IMR-90 (cell line): ENCODE data around the gene SLC4A3. TPM values are rescaled to one million over a fixed set of nuclear protein-coding genes. Genes with fewer than 3 reads are reported as not detected.

ENCODE experiments used
- MAZ ChIP-seq: IDR thresholded peaks from 2 replicates; pipeline ENCODE4 v1.6.1; 2012; ENCODE audit warnings: low read depth, mild to moderate bottlenecking, low read length, improper control_type of control experiment, moderate library complexity, borderline replicate concordance
- NFE2L2 ChIP-seq: fragments of 150-350 bp; IDR thresholded peaks from 2 replicates; pipeline ENCODE4 v1.6.1; 2016; ENCODE audit warnings: low read depth, mild to moderate bottlenecking, low read length
- POLR2A ChIP-seq: IDR thresholded peaks from 2 replicates; pipeline ENCODE4 v1.6.1; 2012; ENCODE audit warnings: mild to moderate bottlenecking, low read depth, low read length
- RCOR1 ChIP-seq: IDR thresholded peaks from 2 replicates; pipeline ENCODE4 v1.6.1; 2012; ENCODE audit warnings: mild to moderate bottlenecking, low read length, improper control_type of control experiment; ENCODE audit not compliant: insufficient replicate concordance
- RFX5 ChIP-seq: IDR thresholded peaks from 2 replicates; pipeline ENCODE4 v1.8.0; 2012; ENCODE audit warnings: low read depth, mild to moderate bottlenecking, low read length, moderate library complexity
- SMC3 ChIP-seq: fragments of 150-350 bp; IDR thresholded peaks from 2 replicates; pipeline ENCODE4 v1.6.1; 2016; ENCODE audit warnings: low read depth, mild to moderate bottlenecking, antibody characterized with exemption, low read length, moderate library complexity
- polyA plus RNA-seq, 3 experiments: library from polyadenylated mRNA; depleted of rRNA; stranded (reverse); fragments of >200 nt; gene quantifications; 2 replicates each; pipeline ENCODE4 v1.2.3, GENCODE V29; 2012; ENCODE audit warnings: low replicate concordance in 1 of 3
- total RNA-seq: library from RNA; depleted of rRNA; stranded (reverse); fragments of >200 nt; gene quantifications from 2 replicates; pipeline ENCODE4 v1.2.3, GENCODE V29; 2012

Gene SLC4A3
- total and polyA plus RNA-seq, 2 of the 4 experiments (the other 2 are of a cell fraction), result 0.90 to 6.1 TPM

- TF ChIP-seq NFE2L2 (no peak), MAZ (no peak; the same call in 1 of the 2 replicates), RCOR1 (no peak), POLR2A (no peak), SMC3 (no peak), RFX5 (no peak)
Measured at GRCh38 chr2:219627103-219628100, at the start of gene SLC4A3 (continued).
